ENCODE results near the gene RNLS. TPM values are rescaled to one million over a fixed set of nuclear protein-coding genes. Genes with fewer than 3 reads are reported as not detected.

Gene RNLS
- total RNA-seq, 1 donor from 2014 or later, result 13.3 TPM

GRCh38 chr10:88297103-88297502 lies 286.0 kb downstream of the RNLS start:
- no peaks in the 10 kb centered on the region for H3K36me3 ChIP-seq
- H3K27ac ChIP-seq, result no peak overlapping the region
- intact Hi-C loops (cut with DNase I), result no loop called here
- no peaks in the 10 kb centered on the region for H3K4me1 ChIP-seq
- TF ChIP-seq POLR2AphosphoS5 (IDR thresholded peaks at IDR 0.05; ENCODE audit: insufficient read depth in 1 of 2, low read depth in 1 of 2) (no peak), CTCF (IDR thresholded peaks at IDR 0.05) (no peak), POLR2A (IDR thresholded peaks at IDR 0.05) (no peak)
- no peak for DNase-seq (ENCODE audit: extremely low spot score in 2 of 2)
- no peaks in the 10 kb centered on the region for H3K27me3 ChIP-seq
- no peak overlapping the region for H3K4me3 ChIP-seq
- no peaks in the 10 kb centered on the region for H3K9me3 ChIP-seq

- H3K9me3 ChIP-seq, result no peaks in the 10 kb centered on the region
- no peaks in the 10 kb centered on the region for H3K27me3 ChIP-seq
- no peaks in the 10 kb centered on the region for H3K36me3 ChIP-seq
- intact Hi-C loops (cut with DNase I), result no loop called here
- no peak overlapping the region for H3K27ac ChIP-seq
- H3K4me1 ChIP-seq, result no peaks in the 10 kb centered on the region
- no peak for TF ChIP-seq POLR2A (IDR thresholded peaks at IDR 0.05)
- TF ChIP-seq CTCF (IDR thresholded peaks at IDR 0.05), result no peak
- no peak for TF ChIP-seq POLR2AphosphoS5 (IDR thresholded peaks at IDR 0.05; ENCODE audit: insufficient read depth in 1 of 2, low read depth in 1 of 2)
- no peak for DNase-seq (ENCODE audit: extremely low spot score in 2 of 2)
- H3K4me3 ChIP-seq, result no peak overlapping the region
Observed at GRCh38 chr10:88293651-88294230, 289.4 kb downstream of the RNLS start.

- no peaks in the 10 kb centered on the region for H3K36me3 ChIP-seq
- no peaks in the 10 kb centered on the region for H3K4me1 ChIP-seq
- H3K9me3 ChIP-seq, result no peaks in the 10 kb centered on the region
- H3K4me3 ChIP-seq, result no peak overlapping the region
- no peak overlapping the region for H3K27ac ChIP-seq
- H3K27me3 ChIP-seq, result no peaks in the 10 kb centered on the region
- TF ChIP-seq CTCF (IDR thresholded peaks at IDR 0.05) (no peak), POLR2AphosphoS5 (IDR thresholded peaks at IDR 0.05; ENCODE audit: insufficient read depth in 1 of 2, low read depth in 1 of 2) (no peak), POLR2A (IDR thresholded peaks at IDR 0.05) (no peak)
- no peak for DNase-seq (ENCODE audit: extremely low spot score in 2 of 2)
- intact Hi-C loops (cut with DNase I), result no loop called here
Observed at GRCh38 chr10:88293073-88293472, 290.0 kb downstream of the RNLS start.

- no peak for TF ChIP-seq POLR2AphosphoS5 (IDR thresholded peaks at IDR 0.05; ENCODE audit: insufficient read depth in 1 of 2, low read depth in 1 of 2)
- no peak for TF ChIP-seq CTCF (IDR thresholded peaks at IDR 0.05)
- no peak for TF ChIP-seq POLR2A (IDR thresholded peaks at IDR 0.05)
- Histone ChIP-seq H3K4me1 (no peaks in the 10 kb centered on the region), H3K36me3 (no peaks in the 10 kb centered on the region), H3K27ac (no peak overlapping the region), H3K4me3 (no peak overlapping the region), H3K9me3 (no peaks in the 10 kb centered on the region), H3K27me3 (no peaks in the 10 kb centered on the region)
- intact Hi-C loops (cut with DNase I), result no loop called here
- DNase-seq (ENCODE audit: extremely low spot score in 2 of 2), result no peak
Observed at GRCh38 chr10:88292185-88292514, 291.0 kb downstream of the RNLS start.

GRCh38 chr10:88291289-88292184 lies 291.6 kb downstream of the RNLS start:
- H3K27ac ChIP-seq, result no peak overlapping the region
- DNase-seq (ENCODE audit: extremely low spot score in 2 of 2), result no peak
- no peaks in the 10 kb centered on the region for H3K36me3 ChIP-seq
- TF ChIP-seq CTCF (IDR thresholded peaks at IDR 0.05) (no peak), POLR2A (IDR thresholded peaks at IDR 0.05) (no peak), POLR2AphosphoS5 (IDR thresholded peaks at IDR 0.05; ENCODE audit: insufficient read depth in 1 of 2, low read depth in 1 of 2) (no peak)
- no peak overlapping the region for H3K4me3 ChIP-seq
- intact Hi-C loops (cut with DNase I), result no loop called here
- H3K27me3 ChIP-seq, result no peaks in the 10 kb centered on the region
- H3K4me1 ChIP-seq, result no peaks in the 10 kb centered on the region
- no peaks in the 10 kb centered on the region for H3K9me3 ChIP-seq

All from vagina (tissue), 2 donors.